HG03095 (cell line): ENCODE data around the gene SLC12A5.
A peak's percentile ranks its signal among the peaks of the same experiment; 100 is the strongest.

Experiments
- ATAC-seq: cut with Tn5 transposase; IDR thresholded peaks from one replicate; pipeline ENCODE4 v1.9.1; 2021; ENCODE audit warnings: moderate library complexity; ENCODE audit not compliant: unreplicated experiment

Gene SLC12A5

GRCh38 chr20:46006022-46006705 is 22.9 kb upstream of the SLC12A5 start:
- ATAC-seq: no peak

- no peak for ATAC-seq
Observed at GRCh38 chr20:46006964-46007363, 22.1 kb upstream of the SLC12A5 start.

- ATAC-seq: no peak
Observed at GRCh38 chr20:46007671-46008070, 21.3 kb upstream of the SLC12A5 start.

- no peak for ATAC-seq
Observed at GRCh38 chr20:46009816-46010215, 19.2 kb upstream of the SLC12A5 start.

- ATAC-seq: no peak
Observed at GRCh38 chr20:46010491-46011391, 18.3 kb upstream of the SLC12A5 start.

GRCh38 chr20:46011631-46012482 is 17.2 kb upstream of the SLC12A5 start:
- no peak for ATAC-seq

- no peak for ATAC-seq
Observed at GRCh38 chr20:46012921-46013320, 16.1 kb upstream of the SLC12A5 start.

- no peak for ATAC-seq
Observed at GRCh38 chr20:46013322-46013828, 15.6 kb upstream of the SLC12A5 start.

GRCh38 chr20:46013829-46014516 is 15.0 kb upstream of the SLC12A5 start:
- peak; percentile 73 for ATAC-seq

- ATAC-seq: no peak
Observed at GRCh38 chr20:46014517-46015396, 14.3 kb upstream of the SLC12A5 start.

- no peak for ATAC-seq
Observed at GRCh38 chr20:46017272-46017671, 11.7 kb upstream of the SLC12A5 start.

GRCh38 chr20:46018112-46018511 is 10.9 kb upstream of the SLC12A5 start:
- no peak for ATAC-seq

GRCh38 chr20:46018611-46019010 is 10.4 kb upstream of the SLC12A5 start:
- ATAC-seq: no peak

- ATAC-seq: no peak
Observed at GRCh38 chr20:46020555-46020954, 8.5 kb upstream of the SLC12A5 start.

- no peak for ATAC-seq
Observed at GRCh38 chr20:46021361-46022359, 7.4 kb upstream of the SLC12A5 start.

- ATAC-seq: no peak
Observed at GRCh38 chr20:46022411-46023147, 6.4 kb upstream of the SLC12A5 start.

- ATAC-seq: no peak
Observed at GRCh38 chr20:46023148-46023484, 5.9 kb upstream of the SLC12A5 start.

GRCh38 chr20:46023999-46024398 is 5.0 kb upstream of the SLC12A5 start:
- ATAC-seq: no peak
